Hematopoietic multipotent progenitor cell treated with erythropoietin and hydrocortisone succinate and interleukin-3 and kit ligand, for 17 days (in vitro differentiated cells): ENCODE data around the gene DNAAF5.

ENCODE experiments used
- DNase-seq: peaks from one replicate; pipeline ENCODE4 v3.0.0-alpha.2; 2015; ENCODE audit warnings: low spot score

DNAAF5 gene

DNA sequence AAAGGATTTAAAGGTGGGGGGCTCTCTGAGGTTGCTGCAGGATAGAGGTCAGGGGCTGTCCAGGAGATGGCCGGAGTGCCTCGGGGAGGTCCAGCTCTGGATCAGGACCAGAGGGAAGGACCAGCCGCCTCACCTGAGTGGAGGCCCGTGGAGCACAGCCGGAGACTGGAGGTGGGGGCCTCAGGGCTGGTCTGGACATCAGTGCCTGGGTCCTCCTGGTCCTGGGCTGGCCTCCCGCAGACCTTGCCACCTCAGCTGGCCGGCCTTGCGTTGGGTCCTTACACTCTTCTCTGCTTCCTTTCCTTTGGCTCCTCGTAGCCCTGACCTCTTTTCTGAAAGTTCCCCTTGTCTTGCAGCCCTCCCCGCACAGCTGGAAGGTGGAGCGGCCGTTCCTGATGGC lies 107.8 kb downstream of the DNAAF5 start:
- DNase-seq: no peak

DNA sequence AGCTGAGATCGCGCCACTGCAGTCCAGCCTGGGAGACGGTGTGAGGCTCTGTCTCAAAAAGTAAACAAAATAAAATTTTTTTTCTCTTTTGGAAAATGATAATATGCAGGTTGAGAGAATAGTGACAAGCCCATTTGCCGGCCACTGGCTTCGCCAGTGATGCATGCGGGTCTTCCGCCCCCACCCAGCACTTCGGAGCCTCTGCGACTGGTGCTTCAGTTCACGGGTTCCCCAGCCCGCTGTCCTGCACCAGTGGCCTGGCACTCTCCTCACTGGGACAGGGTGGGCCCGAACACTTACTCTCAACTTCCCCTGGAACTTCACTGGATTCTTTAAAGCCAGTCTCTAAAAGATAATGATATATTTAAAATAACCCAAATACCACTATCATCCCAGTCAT lies 108.5 kb downstream of the DNAAF5 start:
- DNase-seq: no peak

DNA sequence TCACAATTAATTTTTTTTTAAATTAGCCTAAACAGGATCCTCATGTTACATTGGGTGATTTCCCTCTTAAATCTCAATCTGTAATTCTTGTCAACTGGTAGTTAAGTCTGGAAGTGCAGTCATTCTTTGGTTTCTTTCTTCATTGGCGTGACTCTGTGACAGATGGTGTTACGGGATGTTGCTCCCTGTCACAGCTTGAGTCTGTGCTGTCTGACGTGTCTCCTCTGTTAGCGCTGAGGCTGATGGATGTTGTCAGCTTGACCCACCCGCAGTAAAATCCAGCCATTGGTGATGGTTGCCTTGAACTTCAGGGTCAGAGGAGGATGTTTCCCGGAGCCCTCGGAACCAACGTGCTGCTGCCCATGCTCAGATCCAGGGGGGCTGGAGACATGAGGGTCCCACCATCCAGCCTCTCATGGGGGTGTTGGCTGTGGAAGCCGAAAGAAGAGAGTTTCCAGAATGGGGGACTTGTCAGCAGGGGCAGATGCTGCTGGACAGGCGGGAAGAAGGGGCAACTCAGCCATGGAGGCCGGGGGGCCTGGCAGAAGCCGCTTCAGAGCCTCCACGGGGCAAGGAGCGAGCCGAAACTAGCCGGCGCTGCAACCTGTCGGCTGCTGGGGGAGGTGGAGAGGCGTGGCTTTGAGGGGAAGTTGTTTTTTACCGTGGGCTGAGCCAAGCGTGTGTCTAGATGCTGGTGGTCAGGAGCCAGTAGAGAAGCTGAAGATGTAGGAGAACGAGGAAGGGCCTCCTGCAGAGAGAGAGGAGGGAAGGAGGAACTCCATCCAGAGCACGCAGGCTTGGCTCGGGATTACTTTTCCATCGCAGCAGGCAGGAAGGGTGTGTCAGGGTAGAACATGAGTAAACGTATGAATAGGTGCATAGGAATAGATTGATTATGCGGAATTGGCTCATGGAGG lies 109.2 kb downstream of the DNAAF5 start:
- no peak for DNase-seq
